ENCODE measurements around the gene OR52E8.

Gene OR52E8

GRCh38 chr11:5815534-5815933 lies 42.0 kb downstream of the OR52E8 start:
- H3K4me1 ChIP-seq (ENCODE audit: control insufficient read depth, insufficient read depth, low read length) = no peaks in the 10 kb centered on the region
- CTCF ChIA-PET = no interaction called here
- no peaks in the 10 kb centered on the region for H3K36me3 ChIP-seq (ENCODE audit: control insufficient read depth in 2 of 2, insufficient read depth in 1 of 2, low read length in 2 of 2)
- POLR2A ChIA-PET = no interaction called here
- no peak overlapping the region for H3K27ac ChIP-seq (ENCODE audit: extremely low read depth, low read depth, low read length)
- no peak overlapping the region for H3K4me3 ChIP-seq (ENCODE audit: low read depth, low read length)
- no peaks in the 10 kb centered on the region for H3K9me3 ChIP-seq (ENCODE audit: control insufficient read depth, insufficient read depth, low read depth, low read length)
- TF ChIP-seq PRDM1 (tag by site-specific recombination; IDR thresholded peaks at IDR 0.05) = no peak
- no peak for TF ChIP-seq ZNF292 (tag by site-specific recombination; IDR thresholded peaks at IDR 0.05; ENCODE audit: borderline replicate concordance, low read depth)
- TF ChIP-seq ZNF23 (tag by site-specific recombination; IDR thresholded peaks at IDR 0.05; ENCODE audit: borderline replicate concordance) = no peak
- TF ChIP-seq ZNF48 (tag by site-specific recombination; IDR thresholded peaks at IDR 0.05) = no peak
- TF ChIP-seq ZNF10 (tag by site-specific recombination; IDR thresholded peaks at IDR 0.05) = no peak
- no peak for TF ChIP-seq ZNF626 (tag by site-specific recombination; IDR thresholded peaks at IDR 0.05)
- TF ChIP-seq ZNF132 (tag by site-specific recombination; IDR thresholded peaks at IDR 0.05; ENCODE audit: borderline replicate concordance) = no peak
- no peak for TF ChIP-seq ZNF692 (tag by site-specific recombination; IDR thresholded peaks at IDR 0.05)
- TF ChIP-seq ZNF654 (tag by site-specific recombination; IDR thresholded peaks at IDR 0.05; ENCODE audit: low read depth) = no peak
- TF ChIP-seq ZBTB11 (tag by site-specific recombination; conservative IDR thresholded peaks at IDR 0.05; ENCODE audit: low read depth) = no peak
- TF ChIP-seq KLF8 (tag by site-specific recombination; IDR thresholded peaks at IDR 0.05) = no peak

GRCh38 chr11:5809905-5810795 lies 47.3 kb downstream of the OR52E8 start:
- CTCF ChIA-PET = interaction anchor here (0.6 to 1.2 kb wide), 9 partner anchors 10 to 1299 kb away, joined by 3 to 12 read pairs (median 3); no protein-coding TSS in a partner anchor
- no peak overlapping the region for H3K27ac ChIP-seq (ENCODE audit: extremely low read depth, low read depth, low read length)
- H3K9me3 ChIP-seq (ENCODE audit: control insufficient read depth, insufficient read depth, low read depth, low read length) = no peaks in the 10 kb centered on the region
- no peak overlapping the region for H3K4me3 ChIP-seq (ENCODE audit: low read depth, low read length)
- H3K4me1 ChIP-seq (ENCODE audit: control insufficient read depth, insufficient read depth, low read length) = no peaks in the 10 kb centered on the region
- POLR2A ChIA-PET = no interaction called here
- no peaks in the 10 kb centered on the region for H3K36me3 ChIP-seq (ENCODE audit: control insufficient read depth in 2 of 2, insufficient read depth in 1 of 2, low read length in 2 of 2)
- TF ChIP-seq ZNF549 (tag by site-specific recombination; IDR thresholded peaks at IDR 0.05) = no peak
- TF ChIP-seq ZFHX2 (tag by site-specific recombination; conservative IDR thresholded peaks at IDR 0.05) = no peak
- TF ChIP-seq ZNF391 (tag by site-specific recombination; IDR thresholded peaks at IDR 0.05; ENCODE audit: borderline replicate concordance, low read depth) = no peak
- no peak for TF ChIP-seq ZNF239 (tag by site-specific recombination; IDR thresholded peaks at IDR 0.05)
- TF ChIP-seq PRDM6 (tag by site-specific recombination; IDR thresholded peaks at IDR 0.05) = no peak
- TF ChIP-seq ZEB2 (tag by site-specific recombination; IDR thresholded peaks at IDR 0.05) = no peak
- TF ChIP-seq ZNF544 (tag by site-specific recombination; IDR thresholded peaks at IDR 0.05) = no peak
- no peak for TF ChIP-seq REPIN1 (tag by site-specific recombination; IDR thresholded peaks at IDR 0.05; ENCODE audit: low read depth)
- TF ChIP-seq ZNF677 (tag by site-specific recombination; IDR thresholded peaks at IDR 0.05) = no peak
- no peak for TF ChIP-seq ZBTB44 (tag by site-specific recombination; IDR thresholded peaks at IDR 0.05)
- no peak for TF ChIP-seq ZNF596 (tag by site-specific recombination; IDR thresholded peaks at IDR 0.05)
- no peak for TF ChIP-seq ZNF157 (tag by site-specific recombination; IDR thresholded peaks at IDR 0.05)
- no peak for TF ChIP-seq ZNF670 (tag by site-specific recombination; IDR thresholded peaks at IDR 0.05; ENCODE audit: low read depth)
- no peak for TF ChIP-seq OSR2 (tag by site-specific recombination; IDR thresholded peaks at IDR 0.05)
- no peak for TF ChIP-seq ZNF521 (tag by site-specific recombination; IDR thresholded peaks at IDR 0.05)
- no peak for TF ChIP-seq ZNF560 (tag by site-specific recombination; IDR thresholded peaks at IDR 0.05; ENCODE audit: borderline replicate concordance)

Measured in HEK293 (cell line).